Measurements from ENCODE around the gene GCK.

The GCK gene

DNA sequence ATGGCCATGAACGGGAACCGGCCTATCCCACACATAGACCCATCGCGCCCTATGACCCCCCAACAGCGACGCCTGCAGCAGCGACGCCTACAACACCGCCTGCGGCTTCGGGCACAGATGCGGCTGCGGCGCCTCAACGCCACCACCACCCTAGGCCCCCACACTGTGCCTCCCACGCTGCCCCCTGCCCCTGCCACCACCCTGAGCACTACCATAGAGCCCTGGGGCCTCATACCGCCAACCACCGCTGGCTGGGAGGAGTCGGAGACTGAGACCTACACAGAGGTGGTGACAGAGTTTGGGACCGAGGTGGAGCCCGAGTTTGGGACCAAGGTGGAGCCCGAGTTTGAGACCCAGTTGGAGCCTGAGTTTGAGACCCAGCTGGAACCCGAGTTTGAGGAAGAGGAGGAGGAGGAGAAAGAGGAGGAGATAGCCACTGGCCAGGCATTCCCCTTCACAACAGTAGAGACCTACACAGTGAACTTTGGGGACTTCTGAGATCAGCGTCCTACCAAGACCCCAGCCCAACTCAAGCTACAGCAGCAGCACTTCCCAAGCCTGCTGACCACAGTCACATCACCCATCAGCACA lies 75.4 kb downstream of the GCK start:
- no peak for DNase-seq

- no peak for DNase-seq
Measured at GRCh38 chr7:44112997-44113763, 76.1 kb downstream of the GCK start.

GRCh38 chr7:44112231-44112996 lies 76.8 kb downstream of the GCK start:
- DNase-seq = no peak

GRCh38 chr7:44111761-44112160 lies 77.5 kb downstream of the GCK start:
- no peak for DNase-seq

- no peak for DNase-seq
Measured at GRCh38 chr7:44110719-44111635, 78.3 kb downstream of the GCK start.

DNA sequence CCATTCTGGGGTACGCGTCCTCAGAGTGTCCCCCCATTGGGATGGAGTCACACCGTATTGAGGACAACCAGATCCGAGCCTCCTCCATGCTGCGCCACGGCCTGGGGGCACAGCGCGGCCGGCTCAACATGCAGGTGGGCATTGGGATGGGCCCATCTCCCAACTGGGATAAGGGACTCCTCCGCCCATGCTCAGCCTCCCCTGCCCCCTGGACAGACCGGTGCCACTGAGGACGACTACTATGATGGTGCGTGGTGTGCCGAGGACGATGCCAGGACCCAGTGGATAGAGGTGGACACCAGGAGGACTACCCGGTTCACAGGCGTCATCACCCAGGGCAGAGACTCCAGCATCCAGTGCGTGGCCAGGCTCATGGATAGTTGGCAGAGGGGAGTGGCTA lies 79.2 kb downstream of the GCK start:
- no peak for DNase-seq

DNA sequence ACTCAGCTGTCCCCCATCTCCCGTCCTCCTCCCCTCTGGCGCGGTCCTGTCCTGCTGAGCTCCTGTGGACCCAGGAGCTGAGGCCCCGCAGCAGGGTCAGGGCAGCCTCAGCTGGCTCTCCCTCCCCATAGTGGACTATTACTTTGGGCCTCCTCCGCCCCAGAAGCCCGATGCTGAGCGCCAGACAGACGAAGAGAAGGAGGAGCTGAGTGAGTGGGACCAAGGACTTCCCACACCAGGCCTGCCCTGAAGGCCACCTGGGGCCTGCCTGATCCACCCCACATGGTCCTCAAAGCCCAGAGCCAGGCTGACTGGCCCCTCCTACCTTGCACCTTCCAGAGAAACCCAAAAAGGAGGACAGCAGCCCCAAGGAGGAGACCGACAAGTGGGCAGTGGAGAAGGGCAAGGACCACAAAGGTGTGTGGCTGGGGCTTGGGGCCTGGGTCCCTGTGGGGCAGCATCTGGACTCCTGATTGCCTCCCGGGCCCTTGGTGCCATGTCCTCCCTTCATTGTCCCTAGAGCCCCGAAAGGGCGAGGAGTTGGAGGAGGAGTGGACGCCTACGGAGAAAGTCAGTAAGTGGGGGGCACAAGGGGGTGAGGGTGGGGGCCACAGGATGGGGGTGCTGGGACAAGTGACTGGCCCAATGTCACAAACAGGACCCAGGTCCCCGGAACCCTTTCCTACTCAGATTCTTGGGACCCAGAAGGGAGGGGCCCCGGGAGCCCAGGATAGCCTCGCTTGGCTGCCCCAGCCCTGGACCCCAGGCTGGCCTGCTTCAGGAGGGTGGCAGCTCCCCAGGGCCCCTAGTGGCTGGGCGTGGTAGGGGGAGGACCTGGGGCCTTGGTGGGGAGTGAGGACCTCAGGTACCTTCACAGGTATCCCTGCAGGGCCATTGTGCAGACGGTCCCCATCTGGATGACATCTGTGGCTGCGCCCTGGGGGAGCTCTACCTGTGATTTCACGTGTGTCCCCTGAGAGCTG lies 80.2 kb downstream of the GCK start:
- no peak for DNase-seq

DNA sequence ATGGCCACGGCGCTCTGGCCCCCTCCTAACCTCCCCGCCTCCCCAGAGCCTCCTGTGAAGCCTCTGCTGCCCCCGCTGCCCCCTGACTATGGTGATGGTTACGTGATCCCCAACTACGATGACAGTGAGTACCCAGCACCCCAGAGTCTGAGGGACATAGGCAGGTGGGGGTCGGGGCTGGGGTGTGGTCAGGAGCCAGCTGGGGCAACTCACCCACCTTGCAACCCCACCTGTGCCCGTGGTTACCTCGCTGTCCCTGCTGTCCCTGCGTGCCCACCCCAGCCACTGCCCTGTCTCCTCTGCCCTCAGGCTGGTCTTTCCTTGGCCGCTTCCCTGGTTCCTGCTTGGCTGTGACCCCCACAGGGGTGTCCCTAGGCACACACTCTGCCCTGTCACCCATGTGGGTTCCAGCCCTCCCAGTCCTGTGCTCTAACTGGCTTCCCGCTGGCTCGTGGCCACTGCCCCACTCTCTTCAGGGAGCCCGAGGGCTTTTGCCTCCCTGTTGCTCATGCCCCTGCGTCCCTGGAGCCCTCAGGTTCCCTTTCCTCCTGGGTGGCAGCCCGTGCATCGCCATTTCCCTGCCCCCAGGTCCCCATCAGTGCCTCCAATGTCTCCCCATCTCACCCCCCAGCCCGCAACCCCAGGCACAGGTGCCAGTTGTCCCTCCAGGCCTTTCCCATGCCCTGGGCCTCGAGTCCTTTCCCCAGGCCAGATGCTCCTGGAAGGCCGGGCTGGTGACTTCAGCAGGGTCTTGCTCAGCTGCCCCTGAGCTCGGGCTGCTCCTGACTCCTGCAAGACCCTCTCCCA lies 81.1 kb downstream of the GCK start:
- DNase-seq = no peak

GRCh38 chr7:44107116-44107960 lies 81.9 kb downstream of the GCK start:
- DNase-seq = no peak

DNA sequence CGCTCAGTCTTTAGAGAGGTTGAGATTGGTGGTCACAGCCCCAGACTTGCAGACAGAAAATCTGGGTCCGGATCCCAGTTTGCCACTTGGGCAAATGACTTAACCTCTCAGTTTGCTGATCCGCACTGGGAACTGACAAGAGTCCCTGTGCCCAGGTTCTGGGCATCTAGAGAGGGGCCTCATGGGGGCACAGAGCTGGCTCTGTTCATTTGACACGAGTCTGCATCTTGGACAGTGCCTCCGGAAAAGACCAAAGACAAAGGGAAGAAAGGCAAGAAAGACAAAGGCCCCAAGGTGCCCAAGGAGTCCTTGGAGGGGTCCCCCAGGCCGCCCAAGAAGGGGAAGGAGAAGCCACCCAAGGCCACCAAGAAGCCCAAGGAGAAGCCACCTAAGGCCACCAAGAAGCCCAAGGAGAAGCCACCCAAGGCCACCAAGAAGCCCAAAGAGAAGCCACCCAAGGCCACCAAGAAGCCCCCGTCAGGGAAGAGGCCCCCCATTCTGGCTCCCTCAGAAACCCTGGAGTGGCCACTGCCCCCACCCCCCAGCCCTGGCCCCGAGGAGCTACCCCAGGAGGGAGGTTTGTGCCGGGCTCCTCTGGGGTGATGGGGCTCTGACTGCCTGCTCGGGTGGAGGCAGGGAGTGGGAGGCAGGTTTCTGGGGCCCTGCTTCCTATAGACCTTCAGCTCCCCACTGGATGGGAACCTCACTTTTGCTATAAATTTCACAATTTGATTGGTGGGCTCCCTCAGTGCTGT lies 82.8 kb downstream of the GCK start:
- DNase-seq = no peak

DNA sequence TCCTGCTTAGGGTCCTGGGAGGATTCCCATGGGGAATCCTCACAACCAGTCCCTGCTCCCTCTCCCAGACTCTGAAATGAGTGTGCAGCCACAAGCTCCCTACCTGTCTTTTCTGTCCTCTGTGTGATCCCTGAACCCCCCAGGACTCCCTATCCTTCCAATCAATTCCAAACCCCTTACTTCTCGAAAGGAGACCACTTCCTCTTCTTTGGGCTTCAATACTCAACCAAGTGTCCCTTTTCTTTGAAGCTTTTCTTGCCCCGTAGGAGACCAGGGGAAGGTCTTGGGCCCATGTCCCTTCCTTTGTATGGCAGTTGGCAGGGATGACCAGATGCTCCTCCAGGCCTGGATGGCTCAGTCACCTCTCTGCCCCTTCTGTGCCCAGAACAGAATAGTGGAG lies 83.4 kb downstream of the GCK start:
- DNase-seq = no peak

GRCh38 chr7:44104860-44105771 lies 84.1 kb downstream of the GCK start:
- DNase-seq = no peak

DNA sequence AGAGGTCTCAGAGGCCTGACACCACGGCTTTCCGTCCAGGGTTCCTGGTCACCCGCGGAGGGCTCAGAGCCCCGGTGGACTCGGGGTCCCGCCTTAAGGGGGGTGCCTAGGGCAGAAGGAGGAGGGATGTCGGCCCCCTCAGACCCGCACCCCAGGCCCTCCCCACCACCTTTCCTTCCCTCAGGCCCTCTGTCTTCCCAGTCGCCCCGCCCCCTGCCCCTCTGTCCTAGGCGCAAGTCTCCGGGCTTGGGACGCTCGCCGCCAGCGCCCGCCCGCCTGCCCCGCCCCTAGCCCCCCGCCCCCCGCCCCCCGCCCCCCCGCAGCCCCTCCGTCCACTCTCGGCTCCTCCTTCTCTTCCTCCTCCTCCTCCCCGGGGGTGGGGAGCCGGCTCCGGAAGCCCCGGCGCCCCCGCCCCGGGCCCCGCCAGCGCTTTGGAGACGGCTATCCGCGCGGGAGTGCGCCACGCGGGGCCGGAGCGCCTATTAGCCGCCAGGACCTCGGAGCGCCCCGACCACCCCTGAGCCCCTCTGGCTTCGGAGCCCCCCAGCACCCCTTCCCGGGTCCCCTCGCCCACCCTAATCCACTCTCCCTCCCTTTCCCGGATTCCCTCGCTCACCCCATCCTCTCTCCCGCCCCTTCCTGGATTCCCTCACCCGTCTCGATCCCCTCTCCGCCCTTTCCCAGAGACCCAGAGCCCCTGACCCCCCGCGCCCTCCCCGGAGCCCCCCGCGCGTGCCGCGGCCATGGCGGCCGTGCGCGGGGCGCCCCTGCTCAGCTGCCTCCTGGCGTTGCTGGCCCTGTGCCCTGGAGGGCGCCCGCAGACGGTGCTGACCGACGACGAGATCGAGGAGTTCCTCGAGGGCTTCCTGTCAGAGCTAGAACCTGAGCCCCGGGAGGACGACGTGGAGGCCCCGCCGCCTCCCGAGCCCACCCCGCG lies 85.0 kb downstream of the GCK start, which contains the start of gene AEBP1:
Gene AEBP1 (plus strand): TSS at position 423 of the 937 bp plus-strand sequence. CDS start 321 bp downstream, at position 744.
- no peak for DNase-seq

DNA sequence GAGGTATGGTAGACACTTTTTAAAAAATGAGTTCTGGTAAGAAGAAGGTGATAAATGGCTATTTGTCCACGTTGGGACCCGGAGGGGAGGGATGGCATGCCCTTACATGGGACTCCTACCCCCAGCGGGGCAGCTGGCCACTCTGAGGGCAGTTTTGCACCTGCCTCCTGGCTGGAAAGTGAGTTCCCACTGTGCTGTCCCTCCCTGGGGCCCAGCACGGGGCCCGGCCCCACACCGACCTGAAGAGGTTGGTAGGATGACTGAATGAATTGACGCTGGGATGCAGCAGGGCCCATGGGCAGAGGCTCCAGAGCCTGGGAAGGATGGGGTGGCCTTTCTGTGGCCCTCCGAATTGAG lies 85.7 kb downstream of the GCK start:
- DNase-seq = no peak

DNA sequence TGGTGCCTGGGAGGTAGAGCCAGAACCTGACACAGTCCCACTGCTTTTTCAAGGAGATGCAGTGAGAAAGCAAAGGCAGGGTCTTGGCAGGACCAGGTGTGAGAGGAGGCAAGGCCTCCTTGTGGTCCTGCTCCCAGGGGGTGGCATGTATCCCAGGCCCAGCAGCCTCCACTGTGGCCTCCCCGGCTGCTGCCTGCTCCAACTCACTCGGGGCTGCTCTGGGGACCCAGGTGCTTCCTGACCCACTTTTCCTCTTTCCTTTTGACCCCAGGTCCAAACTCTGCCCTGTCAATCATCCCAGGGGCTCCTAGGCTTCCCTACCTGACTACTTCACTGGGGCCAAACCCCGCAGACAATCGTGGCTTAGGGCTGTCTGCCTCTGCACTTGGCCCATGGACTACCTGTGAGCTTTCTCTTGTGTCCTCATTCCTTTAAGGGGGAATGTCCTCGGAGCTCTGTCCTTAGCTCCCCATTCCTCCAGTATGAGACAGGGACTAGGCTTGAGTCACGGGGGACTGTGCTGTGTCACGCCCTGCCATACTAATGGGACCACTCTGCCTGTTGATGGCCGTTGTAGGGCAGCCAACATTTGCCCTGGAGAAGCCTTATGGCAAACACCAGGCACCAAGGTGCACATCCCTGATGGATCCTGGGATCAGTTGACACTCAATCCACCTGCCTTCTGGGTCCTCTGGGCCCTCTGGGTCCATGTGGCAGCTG lies 86.2 kb downstream of the GCK start:
- DNase-seq = no peak
